Urothelium cell line (cell line): ENCODE measurements around the gene KIF16B.

Experiments
- DNase-seq: peaks from one replicate; pipeline ENCODE4 v3.0.0; 2011; ENCODE audit warnings: low spot score, mixed read lengths
- FAIRE-seq: peaks from 2 replicates; lab custom pipeline; 2011; peaks lifted over from hg19 to GRCh38; lab: Jason Lieb, UNC

Gene KIF16B

DNA sequence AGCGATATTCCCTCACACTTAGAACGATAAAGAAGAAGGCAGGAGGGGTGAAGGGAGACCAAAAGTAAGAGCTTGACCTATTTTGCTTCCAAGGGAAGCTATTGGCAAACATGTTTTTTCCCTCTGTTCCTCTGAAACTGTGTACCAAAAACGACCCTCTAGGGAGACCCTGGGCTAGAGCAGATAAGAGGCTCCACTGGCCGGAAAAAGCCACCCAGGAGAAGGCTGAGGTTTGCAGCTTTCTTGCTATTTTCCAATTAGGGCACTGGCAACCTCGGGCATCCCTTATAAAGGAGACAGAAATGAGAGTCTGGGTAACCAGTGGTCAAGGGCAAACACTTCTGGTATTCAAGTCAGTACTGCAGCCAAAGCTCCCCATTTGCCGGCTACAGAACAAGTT lies 168.0 kb downstream of the KIF16B start:
- DNase-seq (no peak), FAIRE-seq (no peak)

DNA sequence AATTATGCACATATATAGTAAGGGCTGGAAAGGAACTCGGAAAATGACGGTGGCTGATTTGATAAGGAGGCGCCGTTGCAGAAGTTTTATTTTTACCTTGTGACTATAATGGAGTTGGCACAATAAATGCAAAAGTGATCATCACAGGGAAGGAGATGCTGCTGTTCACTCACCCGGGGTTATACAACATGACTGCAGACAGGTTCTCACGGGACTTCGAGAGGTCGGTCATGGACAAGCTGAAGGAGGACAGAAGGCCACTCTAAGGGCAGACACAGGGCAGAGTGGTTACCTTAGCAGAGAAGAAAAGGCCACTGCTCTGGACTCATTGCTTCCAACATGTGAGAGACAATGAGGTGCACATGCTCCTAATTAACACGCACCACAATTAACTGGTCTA lies 168.6 kb downstream of the KIF16B start:
- FAIRE-seq (no peak), DNase-seq (no peak)

DNA sequence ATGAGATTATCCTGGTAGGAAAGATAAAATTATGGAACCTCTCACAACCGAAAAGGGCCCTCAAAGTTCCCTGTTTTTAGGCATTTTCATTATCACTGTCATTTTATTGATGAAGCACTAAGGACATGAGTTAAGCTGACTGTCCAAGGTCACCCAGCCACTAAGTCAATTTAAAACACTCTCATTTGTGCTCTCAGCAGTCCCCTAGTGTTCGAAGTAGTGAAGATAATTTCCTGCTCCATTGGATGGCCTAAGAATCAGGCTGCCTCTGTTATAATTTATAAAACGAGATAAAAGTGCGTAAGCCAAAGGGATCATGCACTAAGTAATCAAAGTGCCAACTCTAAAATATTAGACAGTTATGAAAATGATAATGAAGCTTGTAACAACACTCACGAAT lies 169.1 kb downstream of the KIF16B start:
- no peak for FAIRE-seq
- DNase-seq, result no peak

DNA sequence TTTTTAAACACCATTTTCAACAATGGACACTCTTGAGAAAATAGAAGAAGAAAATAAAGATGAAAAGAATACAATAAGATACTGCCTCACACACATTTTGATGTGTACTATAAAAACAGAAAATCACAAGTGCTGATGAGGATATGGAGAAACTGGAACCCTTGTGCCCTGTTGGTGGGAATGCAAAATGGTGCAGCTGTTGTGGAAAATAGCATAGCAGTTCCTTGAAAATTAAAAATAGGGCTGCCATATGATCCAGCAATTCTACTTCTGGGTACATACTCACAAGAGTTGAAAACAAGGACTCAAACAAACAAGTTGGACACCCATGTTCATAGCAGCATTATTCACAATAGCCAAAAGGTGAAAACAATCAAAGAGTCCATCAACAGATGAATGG lies 173.0 kb downstream of the KIF16B start:
- DNase-seq (no peak), FAIRE-seq (no peak)

DNA sequence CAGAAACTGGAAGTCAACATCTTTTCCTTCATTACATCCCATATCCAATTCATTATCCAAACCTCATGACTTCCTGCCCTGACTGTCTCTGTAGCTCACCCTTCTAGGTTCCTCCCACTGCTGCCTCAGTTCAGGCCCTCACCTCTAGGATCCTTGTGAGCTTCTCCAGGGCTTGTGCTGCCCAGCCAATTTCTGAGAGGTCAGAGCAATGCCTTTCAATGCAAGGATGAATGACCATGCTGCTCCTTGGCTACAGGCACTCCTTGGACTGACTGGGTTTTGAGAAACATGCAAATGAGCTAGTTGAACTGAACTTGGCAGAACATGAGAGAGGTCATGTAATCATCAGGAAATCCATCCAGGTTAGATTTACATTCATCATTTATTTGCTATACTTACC lies 173.4 kb downstream of the KIF16B start:
- FAIRE-seq, result no peak
- no peak for DNase-seq

DNA sequence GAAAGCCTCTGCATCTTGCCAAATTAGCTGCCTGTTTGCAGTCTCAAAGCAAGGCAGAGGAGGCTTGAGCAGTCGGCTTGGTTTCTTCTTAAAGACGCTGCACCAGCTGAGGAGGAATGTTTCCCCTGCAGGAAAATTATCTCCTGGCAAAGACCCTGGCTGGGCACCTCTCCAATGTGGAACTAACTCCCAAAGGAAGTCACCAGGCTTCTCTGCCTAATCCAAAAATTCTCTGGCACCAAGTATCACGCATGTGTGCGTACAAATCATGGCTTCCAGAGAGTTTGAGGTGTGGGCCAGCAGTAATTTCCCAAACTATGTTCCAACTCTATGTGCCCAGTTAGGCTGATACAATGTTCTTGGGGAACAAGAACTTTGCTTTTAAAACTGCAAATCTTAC lies 176.2 kb downstream of the KIF16B start:
- DNase-seq (no peak), FAIRE-seq (no peak)

DNA sequence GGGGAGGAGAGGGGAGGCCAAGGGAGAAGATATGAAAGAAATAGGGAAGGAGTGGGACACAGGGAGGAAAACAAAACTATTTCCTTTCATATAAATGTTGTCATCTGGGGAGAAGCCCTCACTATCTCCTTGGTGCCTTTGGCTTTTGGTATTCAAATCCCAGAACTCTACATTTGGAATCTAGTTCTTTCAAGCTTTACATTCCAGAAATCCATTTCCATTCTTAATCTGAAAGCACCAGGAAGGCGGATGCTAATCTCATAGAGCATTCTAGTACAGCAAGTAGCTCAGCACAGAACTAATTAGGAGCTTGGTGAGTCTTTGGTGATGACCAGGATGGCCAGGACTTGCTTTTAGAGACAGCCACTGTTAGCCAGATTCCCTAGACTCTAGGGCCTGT lies 177.9 kb downstream of the KIF16B start:
- DNase-seq, result no peak
- FAIRE-seq, result no peak

DNA sequence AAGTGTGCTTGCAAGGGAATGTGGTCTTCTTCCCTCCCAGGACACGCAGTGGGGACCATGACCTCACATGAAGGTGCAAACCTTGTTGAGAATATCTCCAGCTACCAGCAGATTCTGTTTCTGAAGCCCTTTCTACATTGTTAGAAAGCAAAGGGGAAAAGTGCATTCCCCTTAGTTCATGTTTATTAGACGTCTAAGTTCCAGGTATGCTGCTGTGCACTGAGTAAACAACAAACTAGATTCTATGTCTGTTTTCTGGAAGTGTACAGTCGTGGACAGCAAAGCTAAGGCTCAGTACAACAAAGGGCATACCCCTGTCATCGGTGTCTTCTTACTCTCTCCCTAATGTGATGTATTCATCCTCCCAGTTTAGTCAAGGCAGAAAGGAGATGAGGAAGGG lies 178.5 kb downstream of the KIF16B start:
- no peak for DNase-seq
- no peak for FAIRE-seq

DNA sequence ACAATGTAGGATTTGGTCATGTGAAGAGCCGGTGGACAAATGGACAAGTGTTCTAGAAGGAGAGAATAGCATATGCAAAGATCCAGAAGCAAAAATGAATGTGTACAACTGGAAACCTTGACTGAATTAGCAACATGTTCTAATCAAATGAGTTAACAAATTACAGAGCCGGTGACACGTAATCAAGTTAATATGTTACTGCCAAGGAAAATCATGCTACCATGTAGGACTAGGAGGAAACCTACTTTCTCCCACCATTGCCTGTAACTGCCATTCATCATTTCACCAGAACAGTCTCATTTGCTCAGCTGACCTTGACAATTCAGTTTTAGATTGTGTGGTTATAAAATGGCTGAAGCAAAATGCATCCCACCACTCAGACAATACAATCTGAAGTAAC lies 179.4 kb downstream of the KIF16B start:
- FAIRE-seq, result no peak

DNA sequence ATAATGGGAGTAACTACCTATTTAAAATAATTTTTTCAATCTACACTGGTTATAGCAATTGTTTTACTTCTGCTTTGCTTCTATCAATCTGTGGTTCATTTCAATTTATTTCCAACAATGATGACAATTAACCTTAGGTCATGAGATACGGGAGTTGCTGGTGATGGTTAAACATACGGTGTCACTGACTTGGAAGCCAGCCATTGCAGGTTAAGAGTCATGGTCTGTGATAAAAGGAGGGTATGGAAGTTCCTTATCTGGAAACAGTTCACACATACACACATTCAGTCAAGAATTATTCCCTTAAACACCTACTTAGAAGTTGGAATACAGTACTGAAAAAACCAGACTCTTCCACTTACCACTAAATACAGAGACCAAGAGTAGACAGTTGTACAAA lies 180.0 kb downstream of the KIF16B start:
- DNase-seq (no peak), FAIRE-seq (no peak)

More for the DNA sequence above, 179.4 kb downstream of the KIF16B start:
- no peak for DNase-seq

DNA sequence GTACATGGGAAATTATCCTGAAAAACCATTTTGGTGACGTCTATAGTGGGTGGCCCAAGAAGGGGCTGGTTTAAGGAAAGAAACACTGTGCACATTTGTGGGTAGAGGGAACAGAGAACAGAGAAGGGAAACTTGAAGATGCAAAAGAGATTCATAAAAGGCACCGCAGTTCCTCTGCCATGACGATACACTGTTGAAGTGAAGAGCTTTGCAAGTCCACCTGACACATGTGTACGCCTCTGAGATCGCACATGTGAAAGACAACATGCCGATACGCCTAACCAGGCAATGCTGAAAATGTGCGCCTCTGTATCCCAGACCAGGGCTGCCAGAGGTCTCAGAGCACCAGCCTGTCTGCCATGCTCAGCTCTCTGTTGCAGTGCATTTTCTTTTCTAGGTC lies 180.9 kb downstream of the KIF16B start:
- FAIRE-seq, result no peak
- DNase-seq, result no peak

DNA sequence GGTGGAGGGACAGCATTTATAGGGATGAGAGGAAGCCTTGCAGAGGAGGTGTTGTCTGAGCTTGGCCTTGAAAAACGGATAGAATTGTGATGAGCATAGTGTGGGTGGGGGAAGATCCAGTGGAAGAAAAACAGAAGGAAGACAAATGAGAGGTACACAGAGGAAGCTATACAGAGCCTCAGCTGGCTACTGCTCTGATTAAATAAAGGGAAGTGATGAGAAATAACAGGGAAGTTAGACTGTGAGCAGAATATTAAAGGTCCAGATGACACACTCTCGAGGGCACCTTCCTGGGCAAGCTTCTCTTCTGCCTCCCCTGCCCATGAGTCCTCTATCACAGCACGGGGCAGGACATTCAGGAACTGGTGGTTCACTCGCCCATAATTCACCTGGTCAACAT lies 182.3 kb downstream of the KIF16B start:
- no peak for DNase-seq
- no peak for FAIRE-seq

DNA sequence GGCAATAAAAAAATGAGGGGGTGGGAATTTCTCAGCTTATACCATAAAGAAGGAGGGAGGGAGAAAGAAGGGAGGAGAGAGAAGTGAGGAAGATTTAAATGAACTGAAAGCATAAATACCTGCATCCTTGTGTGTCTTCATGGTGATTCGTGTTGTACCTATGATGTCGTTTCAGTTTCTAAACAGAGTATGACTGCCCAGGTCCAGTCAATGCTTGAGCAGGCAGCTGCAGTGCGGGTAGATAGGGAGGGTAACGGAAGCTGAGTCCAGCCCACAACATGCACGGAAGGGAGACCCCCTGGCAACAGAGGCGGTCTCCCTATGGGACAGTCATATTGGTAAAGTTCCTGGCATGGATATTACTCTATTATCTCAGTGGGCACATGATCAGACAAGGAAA lies 184.5 kb downstream of the KIF16B start:
- FAIRE-seq (no peak), DNase-seq (no peak)

DNA sequence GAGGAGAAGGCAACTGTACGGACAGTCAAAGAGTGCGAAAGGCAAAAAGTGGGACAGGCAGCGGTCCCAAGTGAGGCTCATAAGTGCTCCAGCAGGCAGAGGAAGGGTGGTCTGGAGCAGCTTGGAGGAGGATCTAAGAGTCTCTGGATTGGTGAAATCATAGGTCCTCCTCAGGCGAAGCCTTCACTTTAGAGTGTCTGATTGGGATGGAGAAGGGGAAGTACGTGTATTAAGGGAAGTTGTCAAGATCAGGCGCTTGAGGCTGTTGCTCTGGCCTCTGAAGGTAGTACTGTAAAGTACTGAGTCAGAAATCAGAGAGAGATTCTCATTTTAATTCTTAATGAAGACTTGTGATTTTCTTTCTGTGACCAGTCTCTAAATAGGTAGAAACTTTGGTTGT lies 185.6 kb downstream of the KIF16B start:
- FAIRE-seq, result no peak
- no peak for DNase-seq

DNA sequence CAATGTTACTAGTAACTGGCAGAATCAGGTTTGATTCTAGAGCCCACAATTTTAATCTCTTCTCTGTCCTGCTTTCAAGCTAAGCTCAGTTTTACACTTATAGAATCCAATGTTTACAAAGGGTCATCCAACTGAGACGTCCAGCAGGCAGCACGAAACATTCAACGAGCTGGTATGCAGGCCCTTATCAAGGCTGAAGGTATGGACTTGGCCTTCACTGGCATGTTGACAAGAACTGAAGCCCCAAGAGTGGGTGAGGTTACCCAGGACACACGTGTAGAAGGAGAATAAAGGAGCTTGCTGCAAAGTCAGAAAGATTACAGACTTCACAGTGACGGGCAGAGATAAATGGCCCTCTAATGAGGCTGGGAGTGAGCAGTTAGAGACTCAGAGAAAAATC lies 187.4 kb downstream of the KIF16B start:
- no peak for DNase-seq
- FAIRE-seq, result no peak

DNA sequence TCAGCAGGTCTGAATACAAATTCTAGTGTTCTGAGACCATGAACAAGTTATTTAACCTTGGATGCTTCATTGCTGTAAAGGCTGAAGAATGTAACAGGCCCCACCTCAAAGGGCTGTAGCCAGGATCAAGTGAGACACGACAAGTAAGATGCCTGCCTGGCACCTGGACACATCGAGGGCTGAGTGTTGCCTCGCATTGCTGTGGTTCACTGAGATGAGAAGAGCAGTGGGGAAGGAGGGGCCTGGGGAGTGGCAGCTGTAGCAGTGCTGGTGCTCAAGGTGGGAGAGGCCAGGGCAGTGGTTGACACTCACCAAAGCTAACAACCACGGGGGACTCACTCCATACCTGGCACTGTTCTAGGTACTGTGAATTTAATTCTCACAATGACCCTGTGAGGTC lies 187.8 kb downstream of the KIF16B start:
- FAIRE-seq, result no peak
- DNase-seq, result no peak

DNA sequence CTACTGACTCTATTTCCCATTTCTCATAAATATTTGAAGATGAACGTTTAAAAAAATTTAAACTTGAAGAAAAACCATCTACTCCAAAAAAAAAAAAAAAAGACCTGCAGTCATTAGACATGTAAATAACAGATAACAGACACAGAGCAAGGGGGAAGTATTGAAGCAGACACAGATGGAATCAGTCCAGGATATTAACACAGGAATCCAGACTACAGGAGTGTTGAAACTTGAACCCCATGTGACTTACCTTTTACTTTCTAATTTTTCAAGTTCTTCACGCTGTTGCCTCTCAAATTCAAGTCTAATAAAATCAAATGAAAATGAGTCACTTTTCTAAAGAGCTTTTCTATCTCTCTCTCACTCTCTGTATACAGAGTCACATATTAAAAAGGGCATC lies 191.8 kb downstream of the KIF16B start:
- FAIRE-seq (no peak), DNase-seq (no peak)

DNA sequence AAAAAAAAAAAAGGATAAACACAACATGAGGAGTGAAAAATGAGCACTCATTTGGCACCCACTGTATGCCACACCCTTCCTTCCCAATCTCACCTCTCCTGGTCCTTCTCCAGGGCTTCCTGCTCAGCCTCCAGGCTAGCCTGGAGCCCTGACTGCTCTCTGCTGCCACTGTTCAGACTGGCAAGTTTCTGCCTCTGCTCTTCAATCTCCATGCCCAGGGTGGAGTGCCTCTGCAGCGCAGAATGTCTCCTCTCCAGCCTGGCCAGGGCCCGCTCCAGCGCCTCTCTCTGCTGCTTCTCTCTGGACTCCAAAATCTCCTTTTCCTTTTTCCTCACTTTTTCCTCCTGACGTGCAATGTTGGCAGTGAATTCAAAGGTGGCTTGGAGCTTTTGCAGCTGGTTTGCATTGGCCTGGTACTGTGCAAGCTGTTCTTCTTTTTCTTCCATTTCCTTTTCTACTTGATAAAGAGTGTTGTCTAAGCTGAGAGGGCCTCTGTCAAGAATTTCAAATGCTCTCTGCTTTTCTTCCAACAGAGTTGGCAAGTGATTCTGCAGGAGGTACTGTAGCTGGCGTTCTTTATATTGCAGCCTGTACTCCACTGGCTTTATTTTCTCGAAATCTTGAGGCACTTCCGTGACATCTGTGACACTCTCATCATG lies 194.4 kb downstream of the KIF16B start:
- FAIRE-seq (no peak), DNase-seq (no peak)

DNA sequence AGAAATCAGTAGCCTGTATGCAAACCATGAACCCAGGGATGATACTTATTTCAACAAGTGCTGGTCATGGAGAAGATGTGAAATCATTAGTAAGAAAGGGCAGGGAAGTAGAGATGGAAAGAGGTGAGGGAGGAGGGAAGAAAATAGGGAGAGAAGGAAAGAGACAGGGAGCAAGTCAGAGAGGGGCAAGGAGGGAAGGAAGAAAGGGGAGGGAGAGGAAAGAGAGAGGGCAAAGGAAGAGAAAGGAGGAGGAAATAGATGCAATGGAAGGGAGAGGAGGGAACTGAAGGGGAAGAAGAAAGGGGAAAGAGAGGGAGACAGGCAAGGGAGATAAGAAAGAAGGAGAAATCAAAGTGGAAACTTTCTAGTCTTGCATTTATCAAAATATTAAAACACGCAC lies 195.1 kb downstream of the KIF16B start:
- DNase-seq (no peak), FAIRE-seq (no peak)

DNA sequence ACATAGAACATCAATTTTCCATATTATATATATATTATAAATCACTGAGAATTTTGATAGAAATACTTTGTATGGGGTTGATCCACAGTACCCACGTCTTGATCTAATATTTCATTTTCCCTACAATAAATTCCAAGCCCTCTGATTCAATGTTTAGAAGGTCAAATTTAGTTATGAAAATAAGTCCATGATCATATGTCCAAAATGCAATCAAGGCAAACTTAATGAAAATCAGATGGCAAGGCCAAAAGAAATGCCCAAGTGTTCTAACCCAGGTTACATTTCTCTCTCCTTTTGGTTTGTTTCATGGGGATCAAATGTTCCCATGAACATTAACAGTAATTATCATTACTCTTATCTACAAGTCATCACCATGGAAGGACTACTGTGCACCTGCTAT lies 203.8 kb downstream of the KIF16B start:
- FAIRE-seq (no peak), DNase-seq (no peak)

DNA sequence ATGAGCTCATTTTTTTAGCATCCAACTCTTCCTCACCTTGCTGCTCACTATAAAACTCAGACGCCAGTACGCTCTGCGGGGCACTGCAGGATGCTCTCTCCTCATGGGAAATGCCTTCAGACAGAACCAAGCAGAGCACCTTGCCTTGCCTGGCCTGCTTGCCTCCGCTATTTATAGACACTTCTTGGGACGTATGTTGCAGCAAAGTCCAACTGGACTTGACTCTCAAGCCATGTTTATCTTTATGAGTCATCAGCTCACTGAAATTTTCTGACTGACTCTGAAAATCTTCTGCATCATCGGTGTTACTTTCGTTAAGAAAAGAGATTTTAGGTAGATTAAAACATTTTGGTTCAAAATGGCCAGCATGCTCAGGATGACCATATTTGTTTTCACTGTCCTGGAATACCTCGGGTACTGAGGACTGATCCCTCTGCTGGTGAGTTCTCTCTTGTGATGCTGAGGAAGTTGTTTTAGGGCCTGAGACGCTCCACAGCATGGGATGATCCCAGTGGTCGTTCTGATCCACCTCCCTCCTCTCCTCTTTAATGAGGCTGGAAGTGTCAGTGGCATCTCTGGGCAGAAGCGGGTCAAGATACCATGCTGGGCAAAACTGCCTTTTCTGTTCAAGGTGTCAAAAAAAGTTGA lies 204.5 kb downstream of the KIF16B start:
- DNase-seq (no peak), FAIRE-seq (no peak)

DNA sequence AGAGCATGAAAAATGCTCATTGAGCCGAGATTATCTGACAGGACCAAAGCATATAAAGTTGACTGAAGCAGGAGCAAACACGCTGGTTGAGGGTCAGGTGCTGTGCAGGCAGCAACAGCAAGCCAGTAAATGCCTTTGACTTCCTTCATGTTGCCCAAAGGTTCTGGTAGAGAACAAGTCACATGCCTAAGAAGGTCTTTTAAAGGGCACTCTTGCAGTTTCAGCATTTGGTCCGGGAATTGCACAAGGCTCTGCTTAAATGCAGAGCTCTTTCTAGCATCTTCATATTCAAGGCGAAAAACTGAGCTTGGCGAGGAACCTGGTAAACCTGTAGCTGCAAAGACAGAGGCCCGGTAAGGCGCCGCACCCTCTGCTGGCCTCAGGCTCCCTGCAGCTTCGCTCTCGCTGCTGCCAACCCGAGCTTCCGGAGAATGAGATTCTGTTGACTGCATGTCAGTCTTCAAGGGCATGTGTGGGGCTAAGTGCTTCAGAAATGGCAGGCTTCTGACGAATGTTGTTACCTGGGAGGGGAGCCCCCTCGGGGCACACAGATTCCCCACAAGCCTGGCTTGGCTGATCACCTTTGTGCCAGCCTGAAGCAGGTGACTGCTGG lies 205.2 kb downstream of the KIF16B start:
- no peak for DNase-seq
- FAIRE-seq, result no peak

DNA sequence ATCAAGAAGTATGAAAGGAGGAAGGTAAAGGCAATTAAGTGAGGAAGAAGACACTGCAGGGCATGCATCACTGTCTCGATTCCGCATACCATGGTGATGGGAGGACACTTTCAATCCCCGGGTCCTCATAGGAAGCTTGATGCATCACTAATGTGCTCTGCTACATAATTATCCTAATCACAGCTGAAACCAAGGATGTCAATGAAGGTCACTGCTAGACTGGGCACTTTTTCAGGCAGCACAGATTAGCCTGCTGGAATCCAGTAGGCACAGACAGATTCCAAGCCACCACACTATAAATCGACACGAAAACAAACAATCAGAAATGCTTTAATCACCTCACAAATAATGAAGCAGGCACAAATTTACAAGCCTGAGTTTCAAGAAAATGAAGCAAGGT lies 206.7 kb downstream of the KIF16B start:
- no peak for FAIRE-seq
- no peak for DNase-seq
